Erythroblast (primary cell): ENCODE measurements around the gene INPPL1.

Source experiments
- GATA1 ChIP-seq: IDR thresholded peaks from 2 replicates; pipeline ENCODE4 v1.6.1; 2011; ENCODE audit warnings: low read depth, mild to moderate bottlenecking, control low read depth, low read length, moderate library complexity
- POLR2A ChIP-seq: IDR thresholded peaks from 2 replicates; pipeline ENCODE4 v1.6.1; 2011; ENCODE audit warnings: mild to moderate bottlenecking, low read length

GRCh38 chr11:72179049-72179803 lies 45.3 kb upstream of the INPPL1 start:
- no peak for TF ChIP-seq POLR2A
- no peak for TF ChIP-seq GATA1
